ENCODE results near the gene HOPX.
A peak's percentile ranks its signal among the peaks of the same experiment; 100 is the strongest.
"Not testable (repeated sequence)": the region's sequence is repeated elsewhere in the genome, so short reads cannot be mapped to it uniquely, and the experiment has no call there.

The HOPX gene, protein sequence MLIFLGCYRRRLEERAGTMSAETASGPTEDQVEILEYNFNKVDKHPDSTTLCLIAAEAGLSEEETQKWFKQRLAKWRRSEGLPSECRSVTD

DNA sequence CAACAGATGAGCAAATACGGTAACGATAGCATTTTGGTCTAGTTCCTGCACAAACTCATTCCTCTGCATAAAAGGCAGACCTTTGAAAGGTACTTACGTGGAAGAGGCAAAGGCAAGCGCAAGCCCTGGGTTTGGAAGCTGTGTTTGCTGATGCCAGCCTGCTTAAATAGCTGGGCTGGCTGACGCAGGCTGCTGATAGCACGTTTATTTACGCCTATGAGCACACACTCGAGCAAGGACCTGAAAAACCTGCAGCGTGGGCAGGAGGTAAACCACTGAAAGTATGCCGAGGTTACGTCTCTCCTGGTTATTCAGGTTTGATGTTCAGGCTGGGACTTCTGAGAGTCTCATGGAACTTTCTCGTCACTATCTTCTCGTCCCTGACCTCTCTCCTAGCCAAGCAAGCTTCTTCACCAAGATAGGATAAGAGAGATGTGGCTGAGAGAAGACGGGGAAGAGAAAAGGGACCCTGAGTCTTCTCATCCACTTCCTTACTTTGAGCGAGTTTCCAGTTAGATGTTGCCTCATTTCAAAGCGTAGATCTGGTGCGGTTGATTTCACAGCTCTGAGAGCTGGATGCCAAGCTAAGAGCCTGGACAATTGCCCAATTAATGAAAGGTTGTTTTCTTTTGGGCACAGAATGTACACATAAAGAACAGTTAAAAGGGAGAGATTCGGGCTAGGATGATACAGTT, at the start of gene HOPX:
Gene HOPX (minus strand): TSS at position 139 of the 695 bp plus-strand sequence. CDS start 23,480 bp downstream, outside the sequence.
- ATAC-seq: peak; percentile 78 to 93

- ATAC-seq: peak in 1 of 2 donors; percentile 38
Measured at GRCh38 chr4:56730097-56730496, 49.0 kb upstream of the HOPX start.

- ATAC-seq: no peak
Measured at GRCh38 chr4:56728512-56728911, 47.4 kb upstream of the HOPX start.

- no peak for ATAC-seq
Measured at GRCh38 chr4:56727150-56727549, 46.1 kb upstream of the HOPX start.

- not testable (repeated sequence) for ATAC-seq
Measured at GRCh38 chr4:56726593-56726992, 45.5 kb upstream of the HOPX start.

DNA sequence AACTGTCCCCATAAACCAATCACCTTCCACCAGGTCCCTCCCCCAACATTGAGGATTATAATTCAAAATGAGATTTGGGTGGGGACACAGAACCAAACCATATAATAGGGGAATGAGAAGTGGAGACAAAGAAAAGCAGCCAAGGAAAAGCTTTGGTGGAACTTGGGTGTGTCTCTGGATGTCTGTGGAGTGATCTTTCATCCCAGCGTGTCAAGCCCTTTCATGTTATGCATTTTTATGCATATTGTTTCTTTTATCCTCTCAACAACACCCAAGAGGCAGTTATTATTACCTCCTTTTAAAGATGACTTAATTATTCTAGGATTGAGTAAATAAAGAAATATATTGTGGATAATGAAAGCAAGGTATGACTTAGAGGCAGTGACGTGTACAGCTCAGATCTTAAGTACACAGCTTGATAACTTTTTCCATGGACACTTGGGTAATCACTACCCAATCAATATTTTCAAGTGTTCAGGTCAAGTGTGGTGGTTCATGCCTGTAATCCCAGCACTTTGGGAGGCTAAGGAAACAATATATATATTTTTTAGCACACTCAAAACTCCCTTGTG, 42.6 kb upstream of the HOPX start:
- peak; percentile 19 to 54 for ATAC-seq

- peak; percentile 75 to 90 for ATAC-seq
Measured at GRCh38 chr4:56723201-56723605, 42.1 kb upstream of the HOPX start.

DNA sequence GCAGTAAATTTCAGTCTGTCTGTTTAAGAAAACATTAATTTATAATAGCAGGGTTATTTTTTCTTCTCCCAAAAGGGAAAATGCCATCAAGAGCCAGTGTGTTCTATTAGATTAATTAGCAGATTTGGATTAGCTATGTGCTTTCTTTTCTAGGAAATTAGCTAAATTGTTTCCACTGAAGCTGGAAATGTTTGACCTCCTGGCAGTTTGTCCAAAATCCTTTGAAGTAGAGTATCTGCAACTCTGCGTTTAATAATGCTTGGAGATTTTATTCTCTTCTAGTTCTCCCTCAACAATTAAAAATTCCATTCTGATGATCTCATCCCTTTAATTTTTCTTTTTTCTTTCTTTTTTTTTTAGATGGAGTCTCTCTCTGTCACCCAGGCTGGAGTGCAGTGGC, 27.1 kb upstream of the HOPX start:
- no peak for ATAC-seq

DNA sequence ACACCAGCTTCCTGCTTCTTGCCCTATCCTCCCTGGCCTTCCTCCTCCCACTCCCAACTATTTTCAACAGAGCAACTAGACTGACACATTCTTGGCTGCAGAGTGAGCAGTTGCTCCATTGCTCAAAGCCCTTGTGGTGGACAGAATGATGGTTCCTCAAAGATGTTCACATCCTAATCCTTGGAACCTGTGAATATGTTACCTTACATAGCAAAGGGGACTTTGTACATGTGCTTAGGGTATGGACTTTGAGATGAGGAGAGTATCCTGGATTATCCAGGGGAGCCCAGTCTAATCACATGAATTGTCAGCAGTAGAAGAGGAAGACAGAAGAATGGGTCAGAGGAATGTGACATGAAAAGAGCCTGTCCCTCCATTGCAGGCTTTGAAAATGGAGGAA, 24.9 kb upstream of the HOPX start:
- no peak for ATAC-seq

- ATAC-seq: no peak
Measured at GRCh38 chr4:56705334-56705733, 24.2 kb upstream of the HOPX start.

DNA sequence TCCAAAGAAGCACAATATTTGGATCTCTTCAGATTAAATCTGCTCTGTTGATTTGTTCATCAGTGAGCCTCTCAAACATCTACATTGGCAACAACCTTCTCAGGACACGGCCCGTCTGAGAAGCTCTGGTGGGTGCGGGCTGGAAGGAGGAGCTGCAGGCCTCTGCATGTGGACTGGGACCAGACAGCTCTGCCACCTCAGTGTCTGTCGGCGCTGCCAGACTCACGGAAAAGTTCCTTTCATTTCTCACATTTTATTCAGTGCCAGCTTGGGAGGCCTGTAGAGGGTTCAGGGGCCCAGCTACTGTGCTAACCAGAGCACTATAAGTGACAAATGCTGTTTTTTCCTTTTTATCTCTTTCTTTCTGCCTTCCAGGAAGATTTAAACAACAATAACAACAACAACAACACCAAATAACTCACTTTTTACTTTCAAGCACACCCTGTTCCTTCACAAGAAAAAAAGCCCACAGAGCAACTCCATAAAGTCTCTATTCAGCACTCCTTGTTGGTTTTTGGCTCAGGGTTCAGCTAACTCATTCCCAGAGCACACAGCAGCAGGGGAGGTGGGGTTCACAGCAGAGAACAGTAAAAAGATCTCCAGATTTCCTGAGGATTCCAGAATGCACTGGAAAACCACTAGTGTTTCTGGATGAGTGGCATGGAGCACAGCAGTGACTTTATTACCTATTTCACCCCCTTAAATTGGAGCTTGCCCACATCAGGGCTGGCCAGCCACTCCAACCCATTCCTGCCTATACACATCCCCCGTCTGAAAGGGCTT, 23.2 kb upstream of the HOPX start:
- ATAC-seq: no peak

- no peak for ATAC-seq
Measured at GRCh38 chr4:56703378-56703777, 22.3 kb upstream of the HOPX start.

GRCh38 chr4:56701644-56702043, 20.5 kb upstream of the HOPX start:
- no peak for ATAC-seq

DNA sequence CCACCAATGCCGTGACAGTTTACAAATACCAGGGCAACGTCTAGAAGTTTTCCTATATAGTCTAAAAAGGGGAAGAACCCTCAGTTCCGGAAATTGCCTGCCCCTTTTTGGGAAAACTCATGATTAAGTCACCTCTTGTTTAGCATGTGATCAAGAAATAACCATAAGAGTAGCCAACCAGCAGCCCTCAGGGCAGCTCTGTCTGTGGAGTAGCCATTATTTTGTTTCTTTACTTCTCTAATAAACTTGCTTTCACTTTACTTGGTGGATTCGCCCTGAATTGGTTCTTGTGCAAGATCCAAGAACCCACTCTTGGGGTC, 20.0 kb upstream of the HOPX start:
- no peak for ATAC-seq

GRCh38 chr4:56699537-56700105, 18.5 kb upstream of the HOPX start:
- ATAC-seq: no peak

DNA sequence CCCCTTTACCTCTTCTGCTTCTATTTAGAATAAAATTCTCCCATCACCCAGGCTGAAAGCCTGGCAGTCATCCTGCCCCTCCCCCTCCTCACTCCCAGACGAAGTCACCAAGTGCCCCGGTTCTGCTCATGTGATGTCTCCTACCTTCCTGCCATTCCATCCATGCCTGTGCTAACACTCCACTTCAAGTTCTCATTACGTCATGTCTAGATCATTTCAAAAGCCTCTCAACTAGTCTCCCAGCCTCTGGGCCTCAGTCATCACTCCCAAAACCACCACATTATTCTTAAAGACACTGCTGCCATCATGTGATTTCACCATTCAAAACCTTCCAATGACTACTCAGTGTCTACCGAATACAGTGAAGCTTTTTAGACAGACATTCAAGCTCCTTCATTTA, 17.2 kb upstream of the HOPX start:
- ATAC-seq: no peak

DNA sequence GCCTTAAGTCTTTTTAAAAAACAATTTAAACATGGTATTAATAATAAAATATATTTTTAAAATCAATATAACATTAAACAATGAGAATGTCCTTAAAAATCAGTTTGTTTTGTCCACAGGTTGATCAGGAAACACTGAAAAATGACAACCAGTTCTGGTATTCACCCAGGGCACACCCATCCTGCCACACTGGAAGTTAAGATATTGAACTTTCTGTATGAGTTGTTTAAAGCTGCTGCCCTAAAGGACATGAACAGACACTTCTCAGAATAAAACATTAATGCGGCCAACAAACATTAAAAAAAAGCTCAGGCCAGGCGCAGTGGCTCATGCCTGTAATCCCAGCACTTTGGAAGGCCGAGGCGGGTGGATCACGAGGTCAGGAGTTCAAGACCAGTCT, 15.0 kb upstream of the HOPX start:
- ATAC-seq: no peak

DNA sequence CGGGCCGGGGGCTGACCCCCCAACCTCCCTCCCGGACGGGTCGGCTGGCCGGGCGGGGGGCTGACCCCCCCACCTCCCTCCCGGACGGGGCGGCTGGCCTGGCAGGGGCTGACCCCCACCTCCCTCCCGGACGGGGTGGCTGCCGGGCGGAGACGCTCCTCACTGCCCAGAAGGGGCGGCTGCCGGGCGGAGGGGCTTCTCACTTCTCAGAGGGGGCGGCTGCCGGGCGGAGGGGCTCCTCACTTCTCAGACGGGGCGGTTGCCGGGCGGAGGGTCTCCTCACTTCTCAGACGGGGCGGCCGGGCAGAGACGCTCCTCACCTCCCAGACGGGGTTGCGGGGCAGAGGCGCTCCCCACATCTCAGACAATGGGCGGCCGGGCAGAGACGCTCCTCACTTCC, 12.4 kb upstream of the HOPX start:
- not testable (repeated sequence) for ATAC-seq

DNA sequence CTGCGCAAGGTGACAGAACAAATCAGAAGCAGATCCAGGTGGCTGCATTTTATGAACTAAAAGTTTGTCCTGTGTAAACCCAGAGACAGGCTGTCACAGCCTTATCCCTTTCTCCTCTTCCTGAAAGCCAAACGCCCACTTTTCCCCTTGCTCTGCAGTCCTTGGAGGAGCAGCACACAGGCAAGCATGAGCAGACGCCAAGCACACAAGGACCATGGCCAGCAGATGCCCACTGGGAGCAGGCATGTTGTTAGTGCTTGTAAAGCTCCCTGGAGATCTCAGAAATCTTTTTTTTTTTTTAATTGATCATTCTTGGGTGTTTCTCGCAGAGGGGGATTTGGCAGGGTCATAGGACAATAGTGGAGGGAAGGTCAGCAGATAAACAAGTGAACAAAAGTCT, 11.5 kb upstream of the HOPX start:
- ATAC-seq: no peak

GRCh38 chr4:56691425-56691824, 10.3 kb upstream of the HOPX start:
- ATAC-seq: no peak

DNA sequence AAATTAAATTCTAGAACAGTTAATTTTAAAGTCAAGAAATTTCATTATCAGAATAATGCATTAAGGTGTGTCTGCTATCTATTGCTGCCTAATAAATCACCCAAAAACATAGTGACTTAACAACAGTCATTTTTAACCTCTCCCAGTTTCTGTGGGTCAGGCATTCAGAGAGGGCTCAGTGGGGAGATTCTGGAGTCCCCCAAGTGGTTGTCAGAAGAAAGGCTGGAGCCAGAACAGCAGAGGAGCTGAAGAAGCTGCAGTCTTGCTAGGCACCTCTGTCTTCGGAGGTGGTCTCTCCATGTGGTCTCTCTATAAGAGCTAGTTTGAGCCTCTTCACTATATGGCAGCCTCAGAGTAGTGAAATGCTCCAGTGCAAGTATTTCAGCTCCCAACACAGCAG, 9.3 kb upstream of the HOPX start:
- ATAC-seq: no peak

DNA sequence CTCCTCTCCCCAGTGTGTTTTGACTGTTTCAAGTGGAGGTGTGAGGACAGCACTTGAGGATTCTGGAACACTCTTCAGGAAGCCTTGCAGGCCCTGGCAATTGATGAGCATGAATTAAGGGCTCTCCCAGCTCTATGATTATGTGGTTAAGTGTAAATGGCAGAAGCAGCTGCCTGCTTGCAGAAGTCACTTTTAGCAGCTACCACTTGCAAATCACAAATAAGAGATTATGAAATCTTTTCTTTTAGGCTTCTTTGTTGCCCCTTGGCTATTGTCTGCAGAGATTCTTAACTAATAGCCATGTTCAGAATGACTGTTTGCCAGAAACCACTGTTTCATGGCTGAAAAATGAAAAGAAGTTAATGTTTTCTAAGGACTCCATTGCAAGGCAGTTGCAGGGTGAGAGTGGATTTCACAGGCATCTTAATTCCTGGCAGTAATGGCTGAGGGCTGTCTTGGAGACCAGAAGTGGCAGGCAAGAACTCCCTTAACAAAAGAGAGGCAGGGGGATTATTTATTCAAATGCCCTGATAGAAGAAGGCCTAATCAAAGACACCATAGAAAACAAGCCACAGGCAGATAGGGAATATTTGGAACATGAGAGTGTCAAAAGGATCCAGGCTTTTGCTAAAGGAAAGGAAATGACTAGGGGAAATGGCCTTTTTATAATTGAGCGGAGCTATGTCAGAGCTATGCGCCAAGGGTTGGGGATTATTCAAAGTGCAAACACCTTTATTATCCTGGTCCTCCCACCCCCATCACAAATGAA, 8.3 kb upstream of the HOPX start:
- ATAC-seq: no peak

Data from activated CD4-positive, CD25-positive, alpha-beta regulatory T cell treated with anti-CD3 and anti-CD28 coated beads, Interleukin-2, amount 50 U/mL, for 24 hours (primary cell).